Measurements from ENCODE around the gene PRPF40A. TPM values are rescaled to one million over a fixed set of nuclear protein-coding genes. Genes with fewer than 3 reads are reported as not detected.

The PRPF40A gene
- total and polyA plus RNA-seq, 2 of the 8 experiments (the other 6 are each of a cell fraction or from before 2014, with no cell fraction given): 85.5 to 176 TPM

- TF ChIP-seq CHD7 (IDR thresholded peaks at IDR 0.05; ENCODE audit: insufficient replicate concordance, low read length) (no peak), HDAC6 (IDR thresholded peaks at IDR 0.05; ENCODE audit: low read depth, low read length) (no peak), KDM1A (IDR thresholded peaks at IDR 0.05; ENCODE audit: borderline replicate concordance, low read length) (no peak), EZH2 (IDR thresholded peaks at IDR 0.05; ENCODE audit: low read depth, low read length, severe bottlenecking) (no peak), PHF8 (conservative IDR thresholded peaks at IDR 0.05; ENCODE audit: low read depth, low read length) (no peak), RAD21 (IDR thresholded peaks at IDR 0.05 in 1 of 2, conservative IDR thresholded peaks at IDR 0.05 in 1 of 2; ENCODE audit: low read depth in 2 of 2, low read length in 2 of 2) (no peak), POLR2AphosphoS5 (IDR thresholded peaks at IDR 0.05; ENCODE audit: low read depth, low read length) (no peak)
Measured at GRCh38 chr2:152655880-152656279, 61.4 kb downstream of the PRPF40A start (continued).

Data from H1 (cell line).